Measurements from ENCODE around the gene TIGD1. TPM values are rescaled to one million over a fixed set of nuclear protein-coding genes. Genes with fewer than 3 reads are reported as not detected.

The TIGD1 gene
- total RNA-seq, 2 experiments from 2014 or later, result 6.1 to 9.6 TPM

DNA sequence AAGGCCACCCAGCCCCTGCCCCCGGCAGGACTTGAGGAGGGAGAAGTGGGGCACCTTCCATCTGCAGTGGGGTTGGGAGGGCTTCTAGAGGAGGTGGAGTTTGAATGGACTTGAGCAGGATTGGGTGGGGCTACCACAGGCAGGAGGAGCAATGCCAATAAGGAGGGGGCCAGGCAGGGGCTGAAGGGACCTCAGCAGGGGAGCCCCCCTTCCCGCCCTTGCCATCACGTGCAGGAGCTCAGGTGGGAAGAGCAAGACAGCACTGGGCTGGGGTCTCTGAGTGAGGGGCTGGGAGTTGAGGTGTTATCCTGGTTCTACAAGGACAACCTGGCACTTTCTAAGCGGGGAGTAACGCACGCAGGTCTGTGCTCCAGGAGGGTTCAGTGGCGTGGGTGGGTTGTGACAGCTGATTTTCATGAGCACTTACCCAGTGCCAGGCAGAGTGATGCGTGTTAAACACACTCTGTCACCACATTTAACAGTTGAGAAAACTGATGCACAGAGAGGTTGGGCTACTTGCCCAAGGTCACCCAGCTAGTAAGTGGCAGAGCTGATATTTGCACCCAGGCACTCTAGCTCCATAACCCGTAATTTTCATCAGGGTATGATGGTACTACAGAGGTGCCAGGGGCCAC is 19.6 kb downstream of the TIGD1 start:
- CTCF ChIA-PET, result interaction anchor here (1.0 to 1.2 kb wide), 3 partner anchors 8 to 605 kb away, joined by 3 read pairs; no protein-coding TSS in a partner anchor
- H3K27ac Mint-ChIP-seq, result no peak overlapping the region
- H3K9me3 Mint-ChIP-seq (ENCODE audit: low read depth), result no peaks in the 10 kb centered on the region
- H3K27me3 Mint-ChIP-seq, result peaks cover 6% of the 10 kb centered on the region
- peaks cover 8% of the 10 kb centered on the region for H3K4me1 Mint-ChIP-seq
- H3K4me3 Mint-ChIP-seq, result no peak overlapping the region
- H3K36me3 Mint-ChIP-seq, result no peaks in the 10 kb centered on the region
- ATAC-seq (no peak), DNase-seq (no peak)

DNA sequence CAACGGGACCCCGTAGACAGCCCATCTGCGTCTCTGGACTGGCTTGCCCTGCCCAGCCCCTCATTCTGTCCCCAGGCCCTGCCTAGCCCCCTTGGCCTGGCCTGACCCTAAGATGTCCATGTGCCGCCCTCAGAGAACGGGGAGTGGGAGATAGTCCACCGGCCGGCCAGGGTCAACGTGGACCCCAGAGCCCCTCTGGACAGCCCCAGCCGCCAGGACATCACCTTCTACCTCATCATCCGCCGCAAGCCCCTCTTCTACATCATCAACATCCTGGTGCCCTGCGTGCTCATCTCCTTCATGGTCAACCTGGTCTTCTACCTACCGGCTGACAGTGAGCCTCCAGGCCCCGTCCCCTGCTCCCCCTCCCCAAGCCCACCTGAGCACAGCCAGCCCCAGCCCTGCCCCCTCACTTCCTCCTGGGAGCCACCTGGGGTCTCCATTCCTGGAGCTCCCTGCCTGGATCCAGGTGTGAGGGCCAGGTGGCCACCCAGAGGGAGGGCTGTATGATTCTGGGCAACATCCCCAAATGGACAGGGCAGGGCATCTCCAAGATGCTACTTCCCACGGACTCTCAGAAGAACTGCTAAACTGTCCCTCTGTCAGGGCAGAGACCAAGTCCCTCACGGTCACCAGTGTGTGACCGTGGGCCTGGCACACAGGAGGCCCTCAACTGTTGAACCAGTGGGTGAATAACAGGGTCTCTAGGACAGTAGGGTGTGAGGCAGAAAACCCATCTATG is 20.4 kb downstream of the TIGD1 start:
- H3K36me3 Mint-ChIP-seq, result no peaks in the 10 kb centered on the region
- peaks cover 8% of the 10 kb centered on the region for H3K27me3 Mint-ChIP-seq
- H3K9me3 Mint-ChIP-seq (ENCODE audit: low read depth), result no peaks in the 10 kb centered on the region
- DNase-seq, result no peak
- peaks cover 8% of the 10 kb centered on the region for H3K4me1 Mint-ChIP-seq
- no peak for ATAC-seq
- CTCF ChIA-PET, result interaction anchor here (1.1 to 1.2 kb wide), 2 partner anchors 8 to 605 kb away, joined by 3 read pairs; no protein-coding TSS in a partner anchor
- no peak overlapping the region for H3K4me3 Mint-ChIP-seq
- H3K27ac Mint-ChIP-seq, result no peak overlapping the region

DNA sequence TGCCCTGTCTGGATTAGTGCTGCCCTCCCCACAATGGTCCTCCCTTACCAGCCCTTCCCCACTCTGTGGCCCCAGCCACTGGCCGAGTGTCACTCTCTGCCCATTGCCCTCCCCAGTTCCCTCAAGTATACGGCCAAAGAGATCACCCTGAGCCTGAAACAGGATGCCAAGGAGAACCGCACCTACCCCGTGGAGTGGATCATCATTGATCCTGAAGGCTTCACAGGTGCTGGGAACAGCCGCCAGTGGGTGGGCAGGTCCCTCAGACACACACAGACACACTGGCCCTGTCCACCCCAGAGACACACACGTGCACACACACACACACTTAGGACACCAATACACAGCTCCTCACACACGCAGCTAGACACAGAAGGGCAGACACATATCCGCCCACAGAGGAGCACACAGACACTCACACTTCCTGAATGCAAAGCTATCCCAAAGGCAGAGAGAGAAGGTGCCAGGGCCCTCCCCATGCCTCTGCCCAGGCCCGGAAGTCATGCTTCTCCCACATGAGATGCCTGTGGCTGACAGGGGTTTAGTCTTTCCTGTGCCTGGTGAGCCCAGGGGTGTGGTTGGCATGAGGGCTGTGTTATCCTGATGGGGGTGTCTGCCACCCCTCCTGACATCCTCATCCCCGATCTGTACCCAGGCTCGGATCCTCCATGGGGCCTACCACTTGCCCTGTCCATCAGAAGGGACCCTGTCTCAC is 21.5 kb downstream of the TIGD1 start:
- no peaks in the 10 kb centered on the region for H3K36me3 Mint-ChIP-seq
- peaks cover 10% of the 10 kb centered on the region for H3K4me1 Mint-ChIP-seq
- no peak for ATAC-seq
- H3K4me3 Mint-ChIP-seq, result no peak overlapping the region
- CTCF ChIA-PET, result no interaction called here
- DNase-seq, result no peak
- no peak overlapping the region for H3K27ac Mint-ChIP-seq
- no peaks in the 10 kb centered on the region for H3K9me3 Mint-ChIP-seq (ENCODE audit: low read depth)
- peaks cover 15% of the 10 kb centered on the region for H3K27me3 Mint-ChIP-seq

DNA sequence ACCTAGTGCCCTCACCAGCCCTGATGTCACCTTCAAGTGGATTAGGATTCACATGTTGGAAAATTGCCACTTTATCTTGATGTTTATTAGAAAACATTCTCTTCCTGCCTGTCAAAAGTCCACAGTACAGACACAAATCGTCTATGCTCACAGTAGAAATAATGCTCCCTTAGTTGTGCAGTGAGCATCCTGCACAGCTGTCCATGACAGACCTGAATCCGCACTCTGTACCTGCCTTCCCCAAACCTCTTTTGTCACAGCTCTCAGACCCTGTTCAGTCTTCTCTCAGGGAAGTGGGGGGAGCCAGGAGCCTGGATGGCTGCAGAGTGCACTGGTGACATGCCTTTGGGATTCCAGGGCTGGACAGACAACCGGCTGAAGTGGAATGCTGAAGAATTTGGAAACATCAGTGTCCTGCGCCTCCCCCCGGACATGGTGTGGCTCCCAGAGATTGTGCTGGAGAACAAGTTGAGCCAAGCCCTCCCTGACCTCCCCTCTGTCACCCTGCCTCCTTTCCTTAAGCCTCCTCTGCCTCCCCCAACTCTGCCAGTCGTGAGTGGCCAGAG is 22.4 kb downstream of the TIGD1 start:
- ATAC-seq (no peak), DNase-seq (no peak)
- H3K4me3 Mint-ChIP-seq, result no peak overlapping the region
- no peak overlapping the region for H3K27ac Mint-ChIP-seq
- H3K4me1 Mint-ChIP-seq, result peaks cover 10% of the 10 kb centered on the region
- H3K36me3 Mint-ChIP-seq, result no peaks in the 10 kb centered on the region
- no peaks in the 10 kb centered on the region for H3K9me3 Mint-ChIP-seq (ENCODE audit: low read depth)
- peaks cover 21% of the 10 kb centered on the region for H3K27me3 Mint-ChIP-seq
- CTCF ChIA-PET, result no interaction called here

DNA sequence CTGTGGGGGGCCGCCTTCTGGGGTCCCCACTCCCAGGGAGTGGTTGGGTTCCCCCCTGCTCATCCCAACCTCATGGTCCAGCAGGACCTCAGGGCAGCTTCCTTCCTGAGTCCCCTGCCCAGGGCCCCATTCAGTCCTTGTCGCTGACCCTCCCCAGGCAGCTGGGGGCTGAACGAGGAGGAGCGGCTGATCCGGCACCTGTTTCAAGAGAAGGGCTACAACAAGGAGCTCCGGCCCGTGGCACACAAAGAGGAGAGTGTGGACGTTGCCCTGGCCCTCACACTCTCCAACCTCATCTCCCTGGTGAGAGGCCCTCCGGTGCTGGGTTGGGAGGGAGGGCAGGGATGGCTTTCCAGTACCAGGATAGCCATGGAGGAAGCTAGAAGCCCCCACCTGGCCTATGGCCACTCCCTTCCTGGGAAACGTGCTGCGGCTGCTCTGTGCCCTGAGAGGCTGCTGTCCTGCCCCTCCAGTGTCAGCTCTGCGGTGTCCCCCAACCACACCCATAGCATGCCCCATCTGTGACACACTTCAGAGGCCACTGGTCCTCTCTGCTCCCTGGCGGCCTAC is 23.9 kb downstream of the TIGD1 start:
- Mint-ChIP-seq H3K36me3 (no peaks in the 10 kb centered on the region), H3K9me3 (ENCODE audit: low read depth) (no peaks in the 10 kb centered on the region), H3K27ac (no peak overlapping the region), H3K4me3 (no peak overlapping the region), H3K27me3 (peaks cover 24% of the 10 kb centered on the region), H3K4me1 (peaks cover 10% of the 10 kb centered on the region)
- DNase-seq, result no peak
- ATAC-seq, result no peak
- CTCF ChIA-PET, result no interaction called here

DNA sequence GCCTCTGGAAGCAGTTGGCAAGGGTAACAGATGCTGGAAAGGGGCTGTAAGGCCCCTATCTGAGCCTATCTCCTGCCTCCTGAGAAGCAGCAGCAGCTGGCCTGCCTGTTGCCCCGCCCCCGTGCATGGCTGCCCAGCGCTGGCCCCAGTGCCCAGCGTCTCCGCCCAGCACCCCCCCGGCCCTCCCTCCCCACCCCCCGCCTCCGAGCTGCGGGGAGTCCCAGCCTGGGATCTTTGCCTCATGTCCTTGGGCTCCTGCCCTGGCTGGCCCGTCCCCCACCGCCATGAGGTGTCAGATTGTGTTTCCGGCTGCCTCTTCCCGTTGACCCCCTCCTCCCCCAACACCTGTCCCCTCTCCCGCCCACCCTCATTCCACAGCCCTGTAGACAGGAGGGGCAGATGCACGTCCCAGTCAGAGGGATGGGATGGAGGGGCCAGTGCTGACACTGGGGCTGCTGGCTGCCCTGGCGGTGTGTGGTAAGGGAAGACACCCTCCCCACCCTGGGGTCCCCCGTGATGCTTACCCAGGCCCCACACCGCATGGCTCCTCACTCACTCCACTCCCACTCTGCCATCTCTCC is 24.5 kb downstream of the TIGD1 start, which contains the start of gene CHRND:
TSS of gene CHRND (plus strand) at position 370 of the 581 bp plus-strand sequence. CDS start at position 426, 56 bp downstream.
- Mint-ChIP-seq H3K4me3 (no peak within 1 kb of the TSS), H3K4me1 (peaks cover 10% of the 10 kb centered on the region), H3K27ac (no peak within 1 kb of the TSS), H3K9me3 (ENCODE audit: low read depth) (no peaks in the 10 kb centered on the region), H3K27me3 (peaks cover 26% of the 10 kb centered on the region), H3K36me3 (no peaks in the 10 kb centered on the region)
- CTCF ChIA-PET, result no interaction called here
- no peak for ATAC-seq
- no peak for DNase-seq

DNA sequence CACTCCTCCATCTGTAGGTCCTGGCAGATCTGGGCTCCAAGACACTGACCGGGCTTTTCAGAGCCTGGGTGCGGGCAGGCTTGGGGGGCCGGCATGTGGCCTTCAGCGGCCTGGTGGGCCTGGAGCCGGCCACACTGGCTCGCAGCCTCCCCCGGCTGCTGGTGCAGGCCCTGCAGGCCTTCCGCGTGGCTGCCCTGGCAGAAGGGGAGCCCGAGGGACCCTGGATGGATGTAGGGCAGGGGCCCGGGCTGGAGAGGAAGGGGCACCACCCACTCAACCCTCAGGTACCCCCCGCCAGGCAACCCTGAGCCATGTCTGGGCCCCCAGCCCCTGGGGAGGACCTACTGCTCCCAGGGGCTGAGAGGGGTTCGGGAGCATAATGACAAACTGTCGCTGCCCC is 25.2 kb downstream of the TIGD1 start:
- H3K9me3 Mint-ChIP-seq (ENCODE audit: low read depth), result no peaks in the 10 kb centered on the region
- CTCF ChIA-PET, result no interaction called here
- H3K27me3 Mint-ChIP-seq, result peaks cover 26% of the 10 kb centered on the region
- H3K4me1 Mint-ChIP-seq, result peaks cover 10% of the 10 kb centered on the region
- no peak overlapping the region for H3K27ac Mint-ChIP-seq
- DNase-seq (no peak), ATAC-seq (no peak)
- H3K4me3 Mint-ChIP-seq, result no peak overlapping the region
- no peaks in the 10 kb centered on the region for H3K36me3 Mint-ChIP-seq

DNA sequence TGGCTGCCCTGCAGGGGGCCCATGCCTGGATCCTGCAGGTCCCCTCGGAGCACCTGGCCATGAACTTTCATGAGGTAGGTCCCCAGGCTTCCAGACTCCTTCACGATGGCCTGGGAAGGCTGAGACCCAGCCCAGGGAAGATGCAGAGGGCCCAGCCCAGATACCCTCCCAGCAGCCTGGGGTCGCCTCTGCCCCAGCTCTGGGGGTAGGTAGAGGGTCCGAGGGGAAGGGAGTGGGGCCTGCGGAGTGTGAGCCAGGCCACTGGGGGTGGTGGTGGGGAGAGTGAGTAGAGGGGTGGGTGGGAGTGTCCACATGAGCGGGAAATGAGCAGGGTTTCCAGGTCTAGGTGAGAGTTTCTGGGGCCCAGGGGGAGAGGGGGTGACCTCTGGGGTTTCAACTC is 25.6 kb downstream of the TIGD1 start:
- no peak for DNase-seq
- H3K4me3 Mint-ChIP-seq, result no peak overlapping the region
- no peaks in the 10 kb centered on the region for H3K9me3 Mint-ChIP-seq (ENCODE audit: low read depth)
- no peak overlapping the region for H3K27ac Mint-ChIP-seq
- H3K27me3 Mint-ChIP-seq, result peaks cover 26% of the 10 kb centered on the region
- no peaks in the 10 kb centered on the region for H3K36me3 Mint-ChIP-seq
- ATAC-seq, result no peak
- CTCF ChIA-PET, result interaction anchor here (1.1 to 6.4 kb wide), 2 partner anchors 78 to 386 kb away, joined by 3 to 34 read pairs; no protein-coding TSS in a partner anchor
- H3K4me1 Mint-ChIP-seq, result peaks cover 10% of the 10 kb centered on the region

DNA sequence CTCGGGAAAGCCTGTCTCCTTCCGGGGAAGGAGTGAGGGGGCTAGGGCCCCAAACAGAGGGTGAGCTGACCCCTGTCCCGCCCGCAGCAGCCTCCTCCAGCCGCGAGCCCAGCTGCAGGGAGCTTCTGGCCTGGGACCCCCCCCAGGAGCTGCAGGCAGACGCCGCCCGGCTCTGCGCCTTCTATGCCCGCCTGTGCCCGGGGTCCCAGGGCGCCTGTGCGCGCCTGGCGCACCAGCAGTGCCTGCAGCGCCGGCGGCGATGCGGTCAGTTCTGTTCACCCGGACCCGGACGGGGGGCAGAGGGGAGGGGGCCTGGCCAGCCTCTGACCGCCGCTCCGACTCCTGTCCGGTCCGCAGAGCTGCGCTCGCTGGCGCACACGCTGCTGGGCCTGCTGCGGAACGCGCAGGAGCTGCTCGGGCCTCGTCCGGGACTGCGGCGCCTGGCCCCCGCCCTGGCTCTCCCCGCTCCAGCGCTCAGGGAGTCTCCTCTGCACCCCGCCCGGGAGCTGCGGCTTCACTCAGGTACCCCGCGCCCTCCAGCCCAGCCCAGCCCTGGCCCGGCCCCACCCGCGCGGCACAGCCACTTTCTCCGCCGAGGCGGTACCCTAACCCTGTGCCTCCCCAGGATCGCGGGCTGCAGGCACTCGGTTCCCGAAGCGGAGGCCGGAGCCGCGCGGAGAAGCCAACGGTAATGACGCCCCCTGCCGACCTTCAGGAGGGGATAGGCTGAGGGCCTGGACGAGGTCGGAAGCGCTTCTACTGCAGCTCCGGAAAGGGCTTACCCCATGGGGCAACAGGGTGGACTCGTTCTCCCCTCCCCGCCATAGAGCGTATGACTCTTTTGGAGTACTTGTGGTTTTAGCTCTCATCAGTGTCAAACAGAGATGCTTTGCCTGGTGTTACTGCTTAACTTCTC is 26.4 kb downstream of the TIGD1 start:
- DNase-seq, result no peak
- CTCF ChIA-PET, result interaction anchor here (0.8 to 6.4 kb wide), 6 partner anchors 9 to 385 kb away, joined by 3 to 34 read pairs (median 4); no protein-coding TSS in a partner anchor
- H3K4me1 Mint-ChIP-seq, result peaks cover 6% of the 10 kb centered on the region
- ATAC-seq, result peak; percentile 26
- no peak overlapping the region for H3K27ac Mint-ChIP-seq
- H3K9me3 Mint-ChIP-seq (ENCODE audit: low read depth), result no peaks in the 10 kb centered on the region
- H3K27me3 Mint-ChIP-seq, result peaks cover 26% of the 10 kb centered on the region
- no peak overlapping the region for H3K4me3 Mint-ChIP-seq
- no peaks in the 10 kb centered on the region for H3K36me3 Mint-ChIP-seq

DNA sequence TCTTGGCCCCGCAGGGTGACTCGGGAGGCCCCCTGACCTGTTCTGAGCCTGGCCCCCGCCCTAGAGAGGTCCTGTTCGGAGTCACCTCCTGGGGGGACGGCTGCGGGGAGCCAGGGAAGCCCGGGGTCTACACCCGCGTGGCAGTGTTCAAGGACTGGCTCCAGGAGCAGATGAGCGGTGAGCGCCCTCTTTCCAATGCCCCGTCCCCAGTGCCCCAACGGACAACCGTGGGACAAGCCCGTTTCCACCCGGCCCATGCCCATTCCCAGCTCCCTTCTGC is 27.0 kb downstream of the TIGD1 start:
- ATAC-seq, result no peak
- Mint-ChIP-seq H3K4me1 (peaks cover 2% of the 10 kb centered on the region), H3K27ac (no peak overlapping the region), H3K9me3 (ENCODE audit: low read depth) (no peaks in the 10 kb centered on the region), H3K4me3 (no peak overlapping the region), H3K27me3 (peaks cover 24% of the 10 kb centered on the region), H3K36me3 (no peaks in the 10 kb centered on the region)
- no peak for DNase-seq
- CTCF ChIA-PET, result interaction anchor here (0.8 to 6.4 kb wide), 5 partner anchors 8 to 79 kb away, joined by 3 to 34 read pairs (median 4); no protein-coding TSS in a partner anchor

DNA sequence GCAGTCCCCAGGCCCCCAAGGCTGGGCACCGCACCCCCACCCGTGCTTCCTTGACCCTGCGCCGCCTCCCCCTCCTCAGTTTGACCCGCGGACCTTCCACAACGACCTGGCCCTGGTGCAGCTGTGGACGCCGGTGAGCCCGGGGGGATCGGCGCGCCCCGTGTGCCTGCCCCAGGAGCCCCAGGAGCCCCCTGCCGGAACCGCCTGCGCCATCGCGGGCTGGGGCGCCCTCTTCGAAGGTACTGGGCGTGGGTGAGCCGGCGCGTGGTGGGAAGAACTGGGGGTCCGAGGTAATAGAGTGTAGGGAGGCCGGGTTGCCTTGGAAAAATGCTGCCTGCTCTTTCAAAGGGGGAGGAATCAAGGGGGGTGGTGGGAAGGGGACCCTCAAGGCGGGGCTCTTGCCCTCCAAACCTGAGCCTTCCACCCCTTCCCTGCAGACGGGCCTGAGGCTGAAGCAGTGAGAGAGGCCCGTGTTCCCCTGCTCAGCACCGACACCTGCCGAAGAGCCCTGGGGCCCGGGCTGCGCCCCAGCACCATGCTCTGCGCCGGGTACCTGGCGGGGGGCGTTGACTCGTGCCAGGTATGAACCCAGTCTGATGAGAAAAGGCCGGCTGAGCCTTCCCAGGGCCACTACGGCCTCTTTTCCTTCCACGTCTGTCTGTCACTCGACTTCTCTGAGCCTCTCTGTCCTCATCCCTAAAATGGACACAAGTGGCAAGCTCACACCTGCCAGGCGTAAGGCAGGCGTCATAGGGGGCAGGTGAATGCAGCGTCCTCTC is 27.5 kb downstream of the TIGD1 start:
- Mint-ChIP-seq H3K4me3 (no peak overlapping the region), H3K36me3 (no peaks in the 10 kb centered on the region), H3K4me1 (peaks cover 2% of the 10 kb centered on the region), H3K27ac (no peak overlapping the region), H3K27me3 (peaks cover 24% of the 10 kb centered on the region), H3K9me3 (ENCODE audit: low read depth) (no peaks in the 10 kb centered on the region)
- no peak for ATAC-seq
- CTCF ChIA-PET, result interaction anchor here (0.6 to 6.4 kb wide), 12 partner anchors 8 to 598 kb away, joined by 3 to 34 read pairs (median 4); no protein-coding TSS in a partner anchor
- no peak for DNase-seq
